Right lobe of liver (tissue), 4 donors: ENCODE data around the gene FCGR3A.
"Not testable (repeated sequence)": the region's sequence is repeated elsewhere in the genome, so short reads cannot be mapped to it uniquely, and the experiment has no call there.

Experiments
- CTCF ChIP-seq, 4 donors: fragments of 200-600 bp in 3 of 4; fragments of 450-650 bp in 1 of 4; IDR thresholded peaks; one replicate each; pipeline versions ENCODE4 v1.5.1 to v1.8.0; 2016 to 2022; ENCODE audit warnings: antibody characterized with exemption in 4 of 4, mild to moderate bottlenecking in 2 of 4
- POLR2A ChIP-seq: fragments of 450-650 bp; IDR thresholded peaks from one replicate; pipeline ENCODE4 v1.6.1; 2017; ENCODE audit warnings: antibody characterized with exemption, mild to moderate bottlenecking
- donor health status: DM: no; HTN: no; CAD: no.
- donor health status: DM: no; HTN: no; CAD: no.
- donor health status: DM: no; HTN: yes; CAD: no.

- TF ChIP-seq CTCF (IDR thresholded peaks at IDR 0.05); POLR2A: not testable (repeated sequence)
Observed at GRCh38 chr1:161595583-161595982, 46.0 kb upstream of the FCGR3A start.
